ENCODE measurements around the gene IVNS1ABP. TPM values are rescaled to one million over a fixed set of nuclear protein-coding genes. Genes with fewer than 3 reads are reported as not detected.
A peak's percentile ranks its signal among the peaks of the same experiment; 100 is the strongest.
"Not testable (repeated sequence)": the region's sequence is repeated elsewhere in the genome, so short reads cannot be mapped to it uniquely, and the experiment has no call there.

IVNS1ABP gene
- total RNA-seq, 1 experiment from 2014 or later: 239 TPM

DNA sequence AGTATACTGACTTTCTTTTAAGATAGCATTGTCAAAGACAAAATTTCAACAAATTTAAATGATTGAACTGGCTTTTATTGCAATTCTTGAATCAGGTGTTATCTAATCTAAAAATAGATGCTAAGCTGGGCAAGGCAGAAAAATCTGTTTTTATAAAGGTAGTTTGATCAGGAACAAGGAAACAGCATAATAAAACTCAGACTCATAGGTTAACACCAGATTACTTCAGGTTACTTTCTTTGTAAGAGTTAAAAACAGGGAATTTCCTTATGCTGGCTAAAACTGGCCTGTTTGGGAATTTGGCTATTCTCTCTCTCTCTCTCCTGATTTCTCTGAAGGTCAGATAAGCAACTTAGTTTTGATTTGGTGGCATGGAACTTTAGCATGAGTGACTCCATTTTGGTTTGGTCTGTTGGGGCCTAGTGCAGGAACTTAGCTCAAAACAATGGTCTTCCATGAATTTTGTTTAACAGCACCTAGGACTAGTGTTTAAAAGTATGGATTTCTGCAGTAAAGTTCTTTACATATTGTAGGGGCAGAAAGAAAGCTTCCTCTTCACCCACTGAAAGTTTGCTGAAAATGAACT is 24.2 kb upstream of the IVNS1ABP start:
- in situ Hi-C loops (cut with HindIII; ENCODE audit: low pct_unique_long_range_greater_than_20kb, low sequenced_read_pairs): no loop called here
- no peak for DNase-seq (ENCODE audit: low read depth, low spot score)

- DNase-seq (ENCODE audit: low read depth, low spot score): peak; percentile 92
- in situ Hi-C loops (cut with HindIII; ENCODE audit: low pct_unique_long_range_greater_than_20kb, low sequenced_read_pairs): no loop called here
These were observed 21.9 kb upstream of the IVNS1ABP start for GRCh38 chr1:185338719-185339622.

DNA sequence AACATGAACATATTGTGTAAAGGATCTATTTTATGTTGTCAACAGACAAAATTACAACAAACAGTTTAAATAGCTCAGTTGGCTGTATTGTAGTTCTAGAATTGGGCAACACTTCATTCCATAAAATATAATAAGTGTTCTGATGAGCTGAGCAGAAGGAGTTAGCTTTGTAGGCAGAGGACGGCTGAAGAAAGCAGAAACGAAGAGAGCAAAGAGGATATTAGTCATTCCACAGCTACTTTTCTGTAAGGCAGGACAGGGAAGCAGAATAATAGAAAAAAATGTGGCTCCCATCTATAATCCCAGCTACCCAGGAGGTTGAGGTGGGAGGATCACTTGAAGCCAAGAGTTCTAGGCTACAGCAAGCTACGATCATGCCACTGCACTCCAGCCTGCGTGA is 20.2 kb upstream of the IVNS1ABP start:
- no peak for DNase-seq (ENCODE audit: low read depth, low spot score)
- in situ Hi-C loops (cut with HindIII; ENCODE audit: low pct_unique_long_range_greater_than_20kb, low sequenced_read_pairs): no loop called here

DNA sequence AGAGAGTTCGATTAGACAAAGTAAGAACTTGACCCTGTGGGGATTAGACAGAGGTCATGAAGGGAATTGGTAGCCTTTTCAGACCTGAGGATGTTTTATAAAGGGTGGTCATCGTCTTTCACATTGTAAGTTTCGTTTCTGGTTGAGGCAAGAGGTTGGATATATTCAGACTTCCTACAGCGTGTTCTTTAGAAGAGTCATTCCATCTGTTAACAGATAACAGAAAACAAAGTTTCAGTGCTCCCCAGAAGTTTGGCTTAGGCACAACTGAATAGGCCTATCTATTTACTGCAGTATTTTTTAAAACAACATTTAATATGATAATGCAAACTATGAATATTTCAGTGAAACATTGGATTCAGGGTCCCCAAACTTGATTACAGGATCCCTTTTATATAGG is 17.1 kb upstream of the IVNS1ABP start:
- in situ Hi-C loops (cut with HindIII; ENCODE audit: low pct_unique_long_range_greater_than_20kb, low sequenced_read_pairs): no loop called here
- no peak for DNase-seq (ENCODE audit: low read depth, low spot score)

GRCh38 chr1:185328255-185328654 is 11.2 kb upstream of the IVNS1ABP start:
- DNase-seq (ENCODE audit: low read depth, low spot score): no peak
- in situ Hi-C loops (cut with HindIII; ENCODE audit: low pct_unique_long_range_greater_than_20kb, low sequenced_read_pairs): no loop called here

GRCh38 chr1:185325413-185325812 is 8.4 kb upstream of the IVNS1ABP start:
- DNase-seq (ENCODE audit: low read depth, low spot score): no peak

DNA sequence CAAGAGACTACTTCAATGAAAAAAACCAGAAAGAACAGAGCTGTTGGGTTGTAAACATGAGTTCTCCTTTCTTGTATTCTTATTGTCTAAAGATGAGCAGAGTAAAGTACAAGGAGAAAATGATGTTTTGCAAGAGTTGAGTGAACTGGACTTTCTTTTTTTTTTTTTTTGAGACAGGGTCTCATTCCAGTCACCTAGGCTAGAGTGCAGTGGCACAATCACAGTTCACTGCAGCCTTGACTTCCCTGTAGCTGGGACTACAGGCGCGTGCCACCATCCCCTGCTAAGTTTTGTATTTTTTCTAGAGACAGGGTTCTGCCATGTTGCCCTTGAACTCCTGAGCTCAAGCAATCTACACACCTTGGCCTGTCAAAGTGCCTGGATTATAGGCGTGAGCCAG is 7.1 kb upstream of the IVNS1ABP start:
- in situ Hi-C loops (cut with HindIII; ENCODE audit: low pct_unique_long_range_greater_than_20kb, low sequenced_read_pairs): no loop called here
- DNase-seq (ENCODE audit: low read depth, low spot score): no peak

More at GRCh38 chr1:185325413-185325812, 8.4 kb upstream of the IVNS1ABP start:
- in situ Hi-C loops (cut with HindIII; ENCODE audit: low pct_unique_long_range_greater_than_20kb, low sequenced_read_pairs): no loop called here

DNA sequence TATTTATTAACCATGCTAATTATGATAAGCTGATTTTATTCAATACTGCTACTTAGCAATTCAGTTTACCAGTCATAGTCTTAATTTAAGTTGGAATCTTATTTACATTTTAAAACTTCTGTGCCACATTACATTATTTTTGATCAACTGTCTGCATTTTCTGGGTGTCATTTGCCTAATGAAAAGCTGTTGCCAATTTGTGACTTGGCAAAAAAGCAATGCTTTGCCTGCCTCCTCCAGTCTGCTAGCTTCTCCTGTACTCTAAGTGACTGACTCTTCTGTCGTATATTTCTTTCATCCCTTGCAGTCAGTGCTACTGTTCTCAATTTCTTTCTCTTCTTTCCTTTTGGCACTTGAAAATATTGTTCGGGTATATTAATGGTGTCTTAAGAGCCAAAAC is 5.6 kb upstream of the IVNS1ABP start:
- in situ Hi-C loops (cut with HindIII; ENCODE audit: low pct_unique_long_range_greater_than_20kb, low sequenced_read_pairs): no loop called here
- no peak for DNase-seq (ENCODE audit: low read depth, low spot score)

GRCh38 chr1:185321653-185322221 is 4.7 kb upstream of the IVNS1ABP start:
- DNase-seq (ENCODE audit: low read depth, low spot score); in situ Hi-C loops (cut with HindIII; ENCODE audit: low pct_unique_long_range_greater_than_20kb, low sequenced_read_pairs): not testable (repeated sequence)

- in situ Hi-C loops (cut with HindIII; ENCODE audit: low pct_unique_long_range_greater_than_20kb, low sequenced_read_pairs); DNase-seq (ENCODE audit: low read depth, low spot score): not testable (repeated sequence)
These were observed 4.1 kb upstream of the IVNS1ABP start for GRCh38 chr1:185321104-185321503.

DNA sequence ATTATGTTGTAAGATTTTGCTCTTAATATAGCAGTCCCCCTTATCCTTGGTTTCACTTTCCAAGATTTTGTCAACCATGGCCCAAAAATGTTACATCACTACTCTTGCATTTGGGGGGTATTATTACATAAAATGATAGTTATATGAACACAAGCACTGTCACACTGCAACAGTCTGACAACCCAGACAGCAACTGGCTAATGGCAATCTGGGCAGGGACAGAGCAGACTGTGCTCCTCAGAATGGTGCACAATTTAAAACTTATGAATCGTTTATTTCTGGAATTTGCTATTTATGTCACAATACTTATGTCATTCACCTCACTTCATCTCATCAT is 2.1 kb upstream of the IVNS1ABP start:
- no peak for DNase-seq (ENCODE audit: low read depth, low spot score)
- in situ Hi-C loops (cut with HindIII; ENCODE audit: low pct_unique_long_range_greater_than_20kb, low sequenced_read_pairs): no loop called here

DNA sequence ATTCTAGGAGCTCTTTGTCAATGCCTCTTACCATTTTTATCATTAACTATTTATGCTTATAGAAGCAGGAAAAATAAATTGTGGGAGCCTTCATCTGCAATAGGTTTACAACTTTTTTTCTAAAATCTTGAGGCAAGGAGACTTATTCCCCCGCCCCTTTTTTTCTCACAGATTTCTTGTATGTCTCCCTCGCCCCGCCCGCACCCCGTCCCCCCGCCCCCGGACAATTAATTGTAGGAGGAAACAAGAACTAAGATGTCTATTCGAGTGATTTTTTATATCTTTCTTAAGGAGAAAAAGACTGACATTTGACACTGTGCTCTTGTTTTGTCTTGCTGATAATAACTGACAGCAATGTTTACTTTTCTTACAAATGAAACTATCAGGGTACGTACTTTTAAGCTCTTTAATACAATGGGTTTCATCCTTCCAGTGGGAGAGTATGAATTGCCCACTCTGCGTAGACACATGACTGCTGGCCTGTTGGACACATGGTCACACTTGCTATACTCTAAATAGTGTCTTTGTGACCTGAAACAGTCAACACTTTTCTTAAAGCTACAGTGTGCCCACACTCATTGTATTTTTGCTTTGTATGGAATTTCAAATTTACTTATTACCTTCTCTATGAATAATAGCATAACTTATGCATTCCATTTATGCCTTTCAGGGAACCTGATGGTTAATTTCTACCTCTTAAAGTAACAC is 1.5 kb upstream of the IVNS1ABP start:
- in situ Hi-C loops (cut with HindIII; ENCODE audit: low pct_unique_long_range_greater_than_20kb, low sequenced_read_pairs): no loop called here
- peak; percentile 93 for DNase-seq (ENCODE audit: low read depth, low spot score)

- DNase-seq (ENCODE audit: low read depth, low spot score): peak; percentile 51
- in situ Hi-C loops (cut with HindIII; ENCODE audit: low pct_unique_long_range_greater_than_20kb, low sequenced_read_pairs): no loop called here
These were observed 855 bp upstream of the IVNS1ABP start for GRCh38 chr1:185317886-185318310.

- in situ Hi-C loops (cut with HindIII; ENCODE audit: low pct_unique_long_range_greater_than_20kb, low sequenced_read_pairs): no loop called here
- peak; percentile 86 for DNase-seq (ENCODE audit: low read depth, low spot score)
These were observed 645 bp downstream of the IVNS1ABP start for GRCh38 chr1:185316163-185317033.

DNA sequence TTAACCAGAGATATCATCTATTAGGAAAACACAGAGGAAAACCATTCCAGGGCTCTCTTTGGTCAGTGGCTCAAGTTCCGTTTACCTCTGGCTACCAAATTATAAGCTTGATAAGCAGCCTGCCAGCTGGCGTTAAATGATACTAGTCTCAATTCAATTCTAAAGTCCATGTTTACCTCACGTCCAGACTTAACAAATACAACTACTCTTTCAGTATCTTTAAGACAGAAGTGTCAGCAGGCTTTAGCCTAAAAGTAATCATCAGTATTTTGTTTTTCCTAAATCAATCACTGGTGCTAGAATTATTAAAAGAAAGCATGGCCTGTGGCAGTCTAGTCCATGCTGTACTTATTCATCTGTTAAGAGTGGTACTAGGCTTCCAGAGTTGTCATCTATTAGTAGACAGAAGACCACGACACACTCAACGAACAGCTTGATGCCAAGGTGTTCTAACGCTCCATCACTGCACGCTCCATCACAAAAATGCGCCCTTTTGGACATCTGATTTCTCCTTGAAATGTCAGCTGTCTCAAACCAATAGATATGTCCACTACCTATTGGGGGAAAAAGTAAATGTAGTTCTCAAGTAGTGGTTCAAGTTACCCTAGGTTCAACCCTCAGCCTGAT is 1.5 kb downstream of the IVNS1ABP start:
- in situ Hi-C loops (cut with HindIII; ENCODE audit: low pct_unique_long_range_greater_than_20kb, low sequenced_read_pairs): no loop called here
- DNase-seq (ENCODE audit: low read depth, low spot score): peak; percentile 56

GRCh38 chr1:185314411-185314810 is 2.6 kb downstream of the IVNS1ABP start:
- in situ Hi-C loops (cut with HindIII; ENCODE audit: low pct_unique_long_range_greater_than_20kb, low sequenced_read_pairs): no loop called here
- DNase-seq (ENCODE audit: low read depth, low spot score): peak; percentile 68
